ENCODE data around the gene CST5.
"Not testable (repeated sequence)": the region's sequence is repeated elsewhere in the genome, so short reads cannot be mapped to it uniquely, and the experiment has no call there.

CST5 gene

DNA sequence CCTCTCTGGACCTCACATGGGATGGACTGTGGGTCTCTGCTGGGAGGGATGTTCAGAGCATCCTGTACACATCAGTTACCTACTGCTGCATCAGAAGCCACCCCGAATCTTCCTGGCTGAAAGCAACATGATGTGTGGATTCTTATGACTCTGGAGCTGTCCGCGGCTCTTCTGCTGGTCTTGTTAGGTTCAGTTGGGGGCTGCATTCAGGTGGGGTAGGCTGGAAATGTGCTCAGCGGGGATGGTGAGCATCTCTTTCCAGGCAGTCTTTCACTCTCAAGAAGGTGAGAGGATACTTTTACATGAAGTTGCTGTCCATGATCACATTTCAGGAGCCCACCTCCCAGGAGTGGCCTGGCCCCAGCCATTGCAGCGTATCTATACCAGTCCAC is 5.2 kb upstream of the CST5 start:
- Histone ChIP-seq H3K27ac (ENCODE audit: low read depth, low read length) (no peak overlapping the region), H3K9ac (ENCODE audit: low read length) (no peak overlapping the region), H3K9me3 (ENCODE audit: low read length) (no peaks in the 10 kb centered on the region), H3K36me3 (ENCODE audit: insufficient read depth, low read length) (no peaks in the 10 kb centered on the region), H3K4me1 (ENCODE audit: insufficient read depth, low read length) (peaks cover 5% of the 10 kb centered on the region), H3K27me3 (ENCODE audit: control insufficient read depth in 1 of 2, insufficient read depth in 2 of 2, low read length in 2 of 2) (no peaks in the 10 kb centered on the region), H3K4me3 (ENCODE audit: low read depth in 1 of 2, low read length in 2 of 2) (no peak overlapping the region)

DNA sequence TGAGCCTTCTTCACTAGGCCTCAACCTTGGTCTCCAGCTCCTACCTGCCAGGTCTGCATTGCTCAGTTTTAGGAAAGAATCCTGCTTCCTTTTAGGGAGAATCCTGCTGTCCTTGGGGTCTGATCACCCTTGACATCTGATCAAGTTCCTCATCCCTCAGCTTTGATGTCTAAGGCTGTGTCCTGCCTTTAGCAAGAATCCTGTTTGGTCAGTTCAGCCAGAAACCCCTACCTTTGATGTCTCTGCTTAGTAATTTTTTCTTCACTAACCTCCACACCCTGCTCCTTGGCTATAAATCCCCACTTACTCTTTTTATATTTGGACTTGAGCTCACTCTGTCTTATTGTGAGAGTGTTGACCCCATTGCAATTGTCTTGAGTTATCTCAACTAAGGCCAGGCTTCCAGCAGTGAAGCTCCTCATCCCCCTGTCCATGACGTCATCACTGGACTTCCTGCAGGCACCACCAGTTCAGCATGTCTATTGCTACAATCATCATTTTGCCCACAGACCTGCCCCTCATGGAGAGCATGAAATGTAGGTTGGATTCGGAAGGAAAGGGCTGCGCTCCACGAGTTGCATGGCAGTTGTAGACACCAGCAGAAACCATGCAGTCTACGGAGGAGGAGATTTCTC is 4.7 kb upstream of the CST5 start:
- H3K4me1 ChIP-seq (ENCODE audit: insufficient read depth, low read length) = peaks cover 5% of the 10 kb centered on the region
- H3K27ac ChIP-seq (ENCODE audit: low read depth, low read length) = no peak overlapping the region
- no peak overlapping the region for H3K9ac ChIP-seq (ENCODE audit: low read length)
- H3K36me3 ChIP-seq (ENCODE audit: insufficient read depth, low read length) = no peaks in the 10 kb centered on the region
- H3K27me3 ChIP-seq (ENCODE audit: control insufficient read depth in 1 of 2, insufficient read depth in 2 of 2, low read length in 2 of 2) = no peaks in the 10 kb centered on the region
- H3K9me3 ChIP-seq (ENCODE audit: low read length) = no peaks in the 10 kb centered on the region
- H3K4me3 ChIP-seq (ENCODE audit: low read depth in 1 of 2, low read length in 2 of 2) = no peak overlapping the region

DNA sequence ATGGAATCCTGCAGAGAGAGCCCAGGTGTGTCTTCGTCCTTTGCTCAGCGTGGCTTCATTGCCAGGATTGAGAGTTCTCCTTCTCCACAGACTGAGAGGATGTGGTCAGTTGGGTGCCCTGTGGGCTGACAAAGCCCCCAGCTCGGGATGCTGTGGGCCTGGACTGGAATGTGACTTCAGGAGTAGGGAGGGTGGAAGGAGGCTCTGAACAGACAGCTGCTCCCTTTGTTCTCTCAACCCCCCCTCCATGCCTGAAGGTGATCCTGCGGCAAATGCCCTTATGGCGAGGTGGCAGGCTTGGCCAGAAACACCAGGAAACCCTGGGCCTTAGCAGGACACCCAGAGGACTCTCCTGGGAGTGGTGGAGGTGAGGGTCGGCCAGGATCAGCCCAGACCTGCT is 1.8 kb upstream of the CST5 start:
- Histone ChIP-seq H3K4me1 (ENCODE audit: insufficient read depth, low read length) (peaks cover 7% of the 10 kb centered on the region), H3K27me3 (ENCODE audit: control insufficient read depth in 1 of 2, insufficient read depth in 2 of 2, low read length in 2 of 2) (no peaks in the 10 kb centered on the region), H3K27ac (ENCODE audit: low read depth, low read length) (no peak overlapping the region), H3K4me3 (ENCODE audit: low read depth in 1 of 2, low read length in 2 of 2) (no peak overlapping the region), H3K36me3 (ENCODE audit: insufficient read depth, low read length) (no peaks in the 10 kb centered on the region), H3K9ac (ENCODE audit: low read length) (no peak overlapping the region), H3K9me3 (ENCODE audit: low read length) (no peaks in the 10 kb centered on the region)

DNA sequence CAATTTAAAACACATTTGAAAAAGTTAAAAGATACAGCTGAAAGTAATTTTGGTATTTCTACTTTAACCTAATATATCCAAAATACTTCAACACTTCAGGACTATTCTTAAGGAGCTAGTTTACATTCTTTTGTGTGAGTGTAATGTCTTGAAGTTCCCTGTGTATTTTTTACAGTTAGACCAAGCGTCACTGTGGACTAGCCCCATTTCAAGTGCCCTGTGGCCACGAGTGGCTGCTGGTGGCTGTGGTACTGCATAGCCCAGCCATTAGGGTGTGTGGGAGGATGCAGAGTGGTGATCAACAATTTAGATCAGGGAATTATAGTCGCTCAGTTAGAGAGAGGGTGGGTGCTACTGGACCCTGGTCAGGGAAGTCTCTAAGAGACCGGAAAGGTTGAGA is 869 bp upstream of the CST5 start:
- no peaks in the 10 kb centered on the region for H3K36me3 ChIP-seq (ENCODE audit: insufficient read depth, low read length)
- H3K27me3 ChIP-seq (ENCODE audit: control insufficient read depth in 1 of 2, insufficient read depth in 2 of 2, low read length in 2 of 2) = no peaks in the 10 kb centered on the region
- H3K4me3 ChIP-seq (ENCODE audit: low read depth in 1 of 2, low read length in 2 of 2) = no peak overlapping the region
- H3K27ac ChIP-seq (ENCODE audit: low read depth, low read length) = no peak overlapping the region
- H3K9ac ChIP-seq (ENCODE audit: low read length) = no peak overlapping the region
- peaks cover 17% of the 10 kb centered on the region for H3K4me1 ChIP-seq (ENCODE audit: insufficient read depth, low read length)
- H3K9me3 ChIP-seq (ENCODE audit: low read length) = no peaks in the 10 kb centered on the region

- peaks cover 22% of the 10 kb centered on the region for H3K4me1 ChIP-seq (ENCODE audit: insufficient read depth, low read length)
- no peak overlapping the region for H3K27ac ChIP-seq (ENCODE audit: low read depth, low read length)
- H3K27me3 ChIP-seq (ENCODE audit: control insufficient read depth in 1 of 2, insufficient read depth in 2 of 2, low read length in 2 of 2) = no peaks in the 10 kb centered on the region
- H3K9ac ChIP-seq (ENCODE audit: low read length) = no peak overlapping the region
- H3K36me3 ChIP-seq (ENCODE audit: insufficient read depth, low read length) = no peaks in the 10 kb centered on the region
- no peaks in the 10 kb centered on the region for H3K9me3 ChIP-seq (ENCODE audit: low read length)
- H3K4me3 ChIP-seq (ENCODE audit: low read depth in 1 of 2, low read length in 2 of 2) = no peak overlapping the region
Measured at GRCh38 chr20:23879811-23880374, 345 bp upstream of the CST5 start.

DNA sequence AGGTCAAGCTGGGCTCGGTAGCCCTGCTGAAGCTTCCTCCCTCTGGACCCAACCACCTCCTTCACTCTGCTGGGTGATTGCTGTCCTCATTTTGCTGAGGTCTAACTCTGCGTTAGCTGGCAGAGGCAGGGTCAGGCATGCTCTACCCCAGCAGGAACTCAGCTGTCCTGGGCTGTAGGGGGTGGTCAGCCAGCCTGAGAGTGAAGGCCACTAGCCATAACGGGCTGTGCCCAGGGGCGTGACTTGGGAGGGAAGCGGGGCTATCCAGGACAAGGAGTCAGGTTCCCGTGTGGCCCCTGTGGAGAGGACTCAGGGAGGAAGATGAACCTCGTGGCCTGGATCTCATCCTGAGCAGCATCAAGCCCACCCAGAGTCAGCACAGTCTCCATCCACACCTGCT is 761 bp downstream of the CST5 start:
- H3K4me3 ChIP-seq (ENCODE audit: low read depth in 1 of 2, low read length in 2 of 2) = no peak overlapping the region
- H3K9me3 ChIP-seq (ENCODE audit: low read length) = no peaks in the 10 kb centered on the region
- H3K27ac ChIP-seq (ENCODE audit: low read depth, low read length) = no peak overlapping the region
- H3K4me1 ChIP-seq (ENCODE audit: insufficient read depth, low read length) = peaks cover 23% of the 10 kb centered on the region
- no peak overlapping the region for H3K9ac ChIP-seq (ENCODE audit: low read length)
- no peaks in the 10 kb centered on the region for H3K27me3 ChIP-seq (ENCODE audit: control insufficient read depth in 1 of 2, insufficient read depth in 2 of 2, low read length in 2 of 2)
- H3K36me3 ChIP-seq (ENCODE audit: insufficient read depth, low read length) = no peaks in the 10 kb centered on the region

GRCh38 chr20:23878016-23878542 is 1.5 kb downstream of the CST5 start:
- not testable (repeated sequence) for H3K27me3 ChIP-seq (ENCODE audit: control insufficient read depth in 1 of 2, insufficient read depth in 2 of 2, low read length in 2 of 2); H3K27ac ChIP-seq (ENCODE audit: low read depth, low read length); H3K36me3 ChIP-seq (ENCODE audit: insufficient read depth, low read length); H3K9me3 ChIP-seq (ENCODE audit: low read length); H3K9ac ChIP-seq (ENCODE audit: low read length); H3K4me3 ChIP-seq (ENCODE audit: low read depth in 1 of 2, low read length in 2 of 2)
- H3K4me1 ChIP-seq (ENCODE audit: insufficient read depth, low read length) = peaks cover 23% of the 10 kb centered on the region

- Histone ChIP-seq H3K36me3 (ENCODE audit: insufficient read depth, low read length) (no peaks in the 10 kb centered on the region), H3K9me3 (ENCODE audit: low read length) (no peaks in the 10 kb centered on the region), H3K4me3 (ENCODE audit: low read depth in 1 of 2, low read length in 2 of 2) (no peak overlapping the region), H3K27ac (ENCODE audit: low read depth, low read length) (no peak overlapping the region), H3K9ac (ENCODE audit: low read length) (no peak overlapping the region), H3K4me1 (ENCODE audit: insufficient read depth, low read length) (peaks cover 23% of the 10 kb centered on the region), H3K27me3 (ENCODE audit: control insufficient read depth in 1 of 2, insufficient read depth in 2 of 2, low read length in 2 of 2) (no peaks in the 10 kb centered on the region)
Measured at GRCh38 chr20:23877524-23877923, 2.0 kb downstream of the CST5 start.

- Histone ChIP-seq H3K27ac (ENCODE audit: low read depth, low read length) (no peak overlapping the region), H3K4me3 (ENCODE audit: low read depth in 1 of 2, low read length in 2 of 2) (no peak overlapping the region), H3K9ac (ENCODE audit: low read length) (no peak overlapping the region), H3K36me3 (ENCODE audit: insufficient read depth, low read length) (no peaks in the 10 kb centered on the region), H3K9me3 (ENCODE audit: low read length) (no peaks in the 10 kb centered on the region), H3K27me3 (ENCODE audit: control insufficient read depth in 1 of 2, insufficient read depth in 2 of 2, low read length in 2 of 2) (no peaks in the 10 kb centered on the region), H3K4me1 (ENCODE audit: insufficient read depth, low read length) (peaks cover 23% of the 10 kb centered on the region)
Measured at GRCh38 chr20:23875606-23876237, 3.8 kb downstream of the CST5 start.

DNA sequence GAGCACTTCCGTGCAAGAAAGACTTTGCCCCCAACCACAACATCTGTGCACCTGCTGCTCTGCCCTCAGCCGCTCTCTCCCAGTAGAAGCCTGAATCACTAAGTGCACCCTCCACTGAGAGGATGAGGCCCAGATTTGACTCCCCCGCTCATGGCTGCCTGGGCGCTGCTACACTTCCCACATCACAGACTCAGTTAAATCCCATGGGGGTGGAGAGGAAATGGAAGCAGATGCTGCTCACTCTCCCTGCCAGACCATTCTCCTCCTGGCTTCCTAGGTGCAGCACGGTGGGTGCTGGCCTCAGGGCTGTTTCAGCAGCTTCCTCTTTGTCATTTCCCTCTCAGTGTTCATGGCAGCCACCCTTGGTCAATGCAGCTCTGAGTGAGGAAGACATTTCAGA is 4.8 kb downstream of the CST5 start:
- Histone ChIP-seq H3K36me3 (ENCODE audit: insufficient read depth, low read length) (no peaks in the 10 kb centered on the region), H3K27ac (ENCODE audit: low read depth, low read length) (no peak overlapping the region), H3K9ac (ENCODE audit: low read length) (no peak overlapping the region), H3K4me1 (ENCODE audit: insufficient read depth, low read length) (peaks cover 18% of the 10 kb centered on the region), H3K27me3 (ENCODE audit: control insufficient read depth in 1 of 2, insufficient read depth in 2 of 2, low read length in 2 of 2) (no peaks in the 10 kb centered on the region), H3K9me3 (ENCODE audit: low read length) (no peaks in the 10 kb centered on the region), H3K4me3 (ENCODE audit: low read depth in 1 of 2, low read length in 2 of 2) (no peak overlapping the region)

GRCh38 chr20:23873370-23874015 is 6.1 kb downstream of the CST5 start:
- no peaks in the 10 kb centered on the region for H3K9me3 ChIP-seq (ENCODE audit: low read length)
- H3K9ac ChIP-seq (ENCODE audit: low read length) = no peak overlapping the region
- H3K4me3 ChIP-seq (ENCODE audit: low read depth in 1 of 2, low read length in 2 of 2) = no peak overlapping the region
- peaks cover 18% of the 10 kb centered on the region for H3K4me1 ChIP-seq (ENCODE audit: insufficient read depth, low read length)
- H3K27ac ChIP-seq (ENCODE audit: low read depth, low read length) = no peak overlapping the region
- no peaks in the 10 kb centered on the region for H3K36me3 ChIP-seq (ENCODE audit: insufficient read depth, low read length)
- H3K27me3 ChIP-seq (ENCODE audit: control insufficient read depth in 1 of 2, insufficient read depth in 2 of 2, low read length in 2 of 2) = no peaks in the 10 kb centered on the region

Measured in muscle layer of colon (tissue), 2 donors.